K562 (cell line): Measurements from ENCODE around the gene ERAL1. TPM values are rescaled to one million over a fixed set of nuclear protein-coding genes. Genes with fewer than 3 reads are reported as not detected.

Experiments
- BRCA1 ChIP-seq, 2 experiments: fragments of 450-650 bp in 1 of 2; sonication (generic) in 1 of 2; formaldehyde crosslinking in 1 of 2; IDR thresholded peaks; 2 replicates each; pipeline versions ENCODE4 v1.5.0 to v1.6.1; 2017 to 2020; ENCODE audit warnings: mild to moderate bottlenecking in 1 of 2, missing genetic modification reagents in 1 of 2
- CREM ChIP-seq: IDR thresholded peaks from 2 replicates; pipeline ENCODE4 v1.6.1; 2014; ENCODE audit warnings: antibody characterized with exemption, low read depth
- CXXC5 ChIP-seq: fragments of 250-450 bp; sonication (Bioruptor Pico); IDR thresholded peaks from 2 replicates; pipeline ENCODE4 v1.8.0; 2022; ENCODE audit warnings: inconsistent platforms, mild to moderate bottlenecking, moderate library complexity
- ESRRB ChIP-seq: fragments of 250-450 bp; sonication (Bioruptor Pico); IDR thresholded peaks from 2 replicates; pipeline ENCODE4 v1.5.0; 2020; ENCODE audit warnings: mild to moderate bottlenecking, moderate library complexity, borderline replicate concordance
- HCFC1 ChIP-seq: IDR thresholded peaks from 2 replicates; pipeline ENCODE4 v1.6.1; 2012; ENCODE audit warnings: low read depth, low read length, improper control_type of control experiment
- KDM4B ChIP-seq, 2 experiments: fragments of 450-650 bp in 1 of 2; sonication (generic) in 1 of 2; IDR thresholded peaks; 2 replicates each; pipeline ENCODE4 v1.6.1; 2016 to 2017; ENCODE audit warnings: borderline replicate concordance in 2 of 2, antibody characterized with exemption in 1 of 2, low read depth in 1 of 2, mild to moderate bottlenecking in 1 of 2
- KLF1 ChIP-seq: fragments of 450-650 bp; IDR thresholded peaks from 2 replicates; pipeline ENCODE4 v1.6.1; 2016; ENCODE audit warnings: missing genetic modification characterization, missing compliant biosample characterization
- MAZ ChIP-seq, 2 experiments: fragments of 450-650 bp in 1 of 2; sonication (generic) in 1 of 2; formaldehyde crosslinking; IDR thresholded peaks in 1 of 2; conservative IDR thresholded peaks in 1 of 2; 2 replicates each; pipeline versions ENCODE4 v1.4.0 to v1.5.0; 2020; ENCODE audit warnings: mild to moderate bottlenecking in 1 of 2, missing genetic modification reagents in 1 of 2
- RBBP5 ChIP-seq: fragments of 200-600 bp; sonication (generic); IDR thresholded peaks from 2 replicates; pipeline ENCODE4 v1.6.1; 2012; ENCODE audit warnings: borderline replicate concordance, mild to moderate bottlenecking, low read length, control low read depth, inconsistent platforms; ENCODE audit not compliant: insufficient read depth, poor library complexity, severe bottlenecking
- SAFB ChIP-seq: fragments of 200-400 bp; formaldehyde crosslinking; IDR thresholded peaks from 2 replicates; pipeline ENCODE4 v1.6.1; 2017; ENCODE audit warnings: low read depth, low read length, borderline replicate concordance
- SMC3 ChIP-seq: conservative IDR thresholded peaks from 2 replicates; pipeline ENCODE4 v1.6.1; 2011; ENCODE audit warnings: low read depth, low read length, improper control_type of control experiment; ENCODE audit not compliant: insufficient read depth
- ZBTB17 ChIP-seq: fragments of 450-650 bp; formaldehyde crosslinking; IDR thresholded peaks from 2 replicates; pipeline ENCODE4 v1.4.0; 2020; ENCODE audit warnings: mild to moderate bottlenecking
- ZC3H11A ChIP-seq: IDR thresholded peaks from 2 replicates; pipeline ENCODE4 v1.6.1; 2012; ENCODE audit warnings: low read depth, low read length, improper control_type of control experiment
- ZEB2 ChIP-seq: fragments of 450-650 bp; IDR thresholded peaks from 2 replicates; pipeline ENCODE4 v1.6.1; 2016
- ZNF197 ChIP-seq: fragments of 200-800 bp; sonication (Bioruptor generic); IDR thresholded peaks from 2 replicates; pipeline ENCODE4 v1.6.1; 2016; ENCODE audit warnings: low read depth, missing genetic modification characterization, missing compliant biosample characterization
- ZNF75A ChIP-seq: fragments of 450-650 bp; formaldehyde crosslinking; IDR thresholded peaks from 2 replicates; pipeline ENCODE4 v1.4.0; 2020; ENCODE audit warnings: mild to moderate bottlenecking
- polyA plus RNA-seq, 8 experiments: library from polyadenylated mRNA; depleted of rRNA in 4 of 8; stranded (reverse) in 5 of 8; unstranded in 3 of 8; fragments of >200 nt; fragmentation: Nextera tagmentation in 2 of 8; fragmentation: Illumina TruSeq in 1 of 8; extraction: Ambion mirVana in 2 of 8; extraction: Trizol in 1 of 8; gene quantifications; 2 replicates each; pipeline versions ENCODE4 v1.2.1 to v1.2.3, GENCODE V29; 2011 to 2014; ENCODE audit warnings: inconsistent platforms in 1 of 8, missing spikeins in 1 of 8
- total RNA-seq, 7 experiments: library from RNA; depleted of rRNA in 6 of 7; stranded (reverse); fragments of >200 nt in 6 of 7; fragmentation: Illumina TruSeq in 2 of 7; extraction: Trizol in 2 of 7; gene quantifications; 2 replicates each; pipeline versions ENCODE4 v1.2.1 to v1.2.3, GENCODE V29; 2011 to 2021; ENCODE audit warnings: low replicate concordance in 1 of 7
- TF ChIP-seq, protein P1 (sequence below): sonication (generic); formaldehyde crosslinking; IDR thresholded peaks from 2 replicates; pipeline ENCODE4 v1.8.0; 2022; ENCODE audit warnings: mild to moderate bottlenecking, low read depth, missing genetic modification reagents
- TF ChIP-seq, protein P2 (sequence below): fragments of 250-450 bp; sonication (Bioruptor Pico); IDR thresholded peaks from 2 replicates; pipeline ENCODE4 v1.5.0; 2021; ENCODE audit warnings: mild to moderate bottlenecking, moderate library complexity
- TF ChIP-seq, protein P3 (sequence below): sonication (generic); IDR thresholded peaks from 2 replicates; pipeline ENCODE4 v1.6.1; 2016
- TF ChIP-seq, protein P4 (sequence below): fragments of 450-650 bp; IDR thresholded peaks from 2 replicates; pipeline ENCODE4 v1.6.1; 2017; ENCODE audit warnings: antibody characterized with exemption

ERAL1 gene
- total and polyA plus RNA-seq, 9 of the 15 experiments (the other 6 are each of a cell fraction or from before 2014, with no cell fraction given): 37.5 to 351 (median 106) TPM

DNA sequence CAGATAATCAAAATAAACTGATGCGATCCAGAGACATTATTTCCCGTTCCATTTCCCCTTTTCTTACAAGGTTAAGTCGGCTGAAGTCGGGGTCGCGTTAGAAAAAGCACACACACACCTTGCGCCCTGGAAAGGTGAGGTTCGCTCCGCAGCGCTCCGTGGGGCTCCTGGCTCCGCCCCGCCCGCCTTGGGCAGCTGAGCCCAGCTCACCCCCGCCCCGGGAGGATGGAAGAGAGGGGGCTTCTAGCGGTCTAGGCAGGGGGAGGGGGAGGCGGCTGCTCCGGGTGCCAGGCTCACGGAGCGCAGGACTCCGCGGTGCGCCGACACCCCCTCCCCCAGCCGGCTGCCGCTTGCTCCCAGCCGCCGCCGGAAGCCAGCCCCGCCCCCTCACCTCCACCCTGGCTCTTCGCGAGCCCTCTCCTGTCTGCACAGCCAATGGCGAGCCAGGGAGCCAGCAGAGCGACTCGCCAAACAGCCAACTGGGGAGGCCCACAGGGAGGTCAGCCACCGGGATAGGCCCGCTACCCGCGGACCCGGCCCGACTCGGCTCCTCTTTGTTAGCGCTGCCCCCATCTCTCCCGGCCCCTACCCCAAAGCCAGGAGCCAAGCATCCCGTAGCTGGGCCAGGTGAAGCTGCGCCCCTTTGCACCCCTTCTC lies 42.6 kb upstream of the ERAL1 start (continued):
- TF ChIP-seq ZC3H11A: no peak
- TF ChIP-seq CREM: peak; percentile 61; the same call in 1 of the 2 replicates
- TF ChIP-seq, protein P1, sequence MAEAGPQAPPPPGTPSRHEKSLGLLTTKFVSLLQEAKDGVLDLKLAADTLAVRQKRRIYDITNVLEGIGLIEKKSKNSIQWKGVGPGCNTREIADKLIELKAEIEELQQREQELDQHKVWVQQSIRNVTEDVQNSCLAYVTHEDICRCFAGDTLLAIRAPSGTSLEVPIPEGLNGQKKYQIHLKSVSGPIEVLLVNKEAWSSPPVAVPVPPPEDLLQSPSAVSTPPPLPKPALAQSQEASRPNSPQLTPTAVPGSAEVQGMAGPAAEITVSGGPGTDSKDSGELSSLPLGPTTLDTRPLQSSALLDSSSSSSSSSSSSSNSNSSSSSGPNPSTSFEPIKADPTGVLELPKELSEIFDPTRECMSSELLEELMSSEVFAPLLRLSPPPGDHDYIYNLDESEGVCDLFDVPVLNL (CRISPR knock-in tag): no peak
- TF ChIP-seq ZEB2: peak; percentile 89
- no peak for TF ChIP-seq KLF1 (tag)
- TF ChIP-seq, protein P2, sequence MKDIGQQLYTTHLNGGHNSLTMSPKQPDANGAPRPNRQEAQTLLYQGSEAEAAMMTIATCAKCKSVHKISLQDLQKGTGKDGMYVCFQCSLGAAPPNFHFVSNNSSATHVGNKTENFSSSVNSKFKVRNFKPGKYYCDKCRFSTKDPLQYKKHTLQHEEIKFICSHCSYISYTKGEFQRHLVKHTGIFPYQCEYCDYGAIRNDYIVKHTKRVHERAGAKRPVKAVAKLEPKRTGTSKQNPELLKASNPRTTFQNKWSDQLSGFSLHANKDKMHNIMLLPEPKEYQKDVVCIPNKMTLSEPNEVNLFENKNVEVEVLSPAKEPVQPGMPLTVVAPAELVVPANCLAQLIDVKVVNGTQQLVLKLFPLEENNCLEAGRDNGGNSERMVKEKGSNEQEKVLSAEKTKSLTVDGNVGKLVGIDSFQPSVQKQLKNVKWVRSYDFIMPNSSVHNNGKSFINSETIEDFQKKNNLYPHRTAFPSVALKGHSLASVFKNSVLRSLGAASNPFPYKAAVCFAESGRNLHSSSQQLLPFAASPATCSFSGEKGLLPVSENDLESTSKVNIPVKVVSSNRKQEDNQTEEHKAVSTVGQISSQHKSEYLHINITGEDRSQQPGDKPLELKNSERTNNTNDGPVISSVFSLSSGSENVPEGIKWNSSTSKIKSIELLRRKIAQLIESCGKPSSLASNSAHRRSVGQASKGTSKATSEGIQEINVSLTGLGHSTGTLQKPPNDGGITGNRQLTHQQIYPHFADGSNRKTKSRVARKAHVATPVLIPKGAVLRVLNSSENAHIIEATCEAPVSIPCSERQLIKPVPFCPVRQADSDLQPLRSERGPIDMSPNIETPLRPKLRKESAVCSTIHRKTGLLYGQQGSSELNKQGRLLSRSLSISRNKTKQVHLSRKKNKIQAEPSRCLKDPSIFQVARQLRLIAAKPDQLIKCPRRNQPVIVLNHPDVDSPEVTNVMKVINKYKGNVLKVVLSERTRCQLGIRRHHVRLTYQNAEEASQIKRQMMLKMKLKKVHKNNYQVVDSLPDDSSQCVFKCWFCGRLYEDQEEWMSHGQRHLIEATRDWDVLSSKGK: no peak
- TF ChIP-seq BRCA1 (IDR thresholded peaks at IDR 0.05): no peak
- TF ChIP-seq BRCA1 (CRISPR knock-in tag; IDR thresholded peaks at IDR 0.05): no peak
- no peak for TF ChIP-seq SMC3
- TF ChIP-seq RBBP5: peak; percentile 86
- TF ChIP-seq ZNF197: no peak
- no peak for TF ChIP-seq ZNF75A (CRISPR knock-in tag)
- TF ChIP-seq KDM4B (IDR thresholded peaks at IDR 0.05; ENCODE audit: borderline replicate concordance in 2 of 2, low read depth in 1 of 2): peak in 1 of 2 experiments; percentile 82; a peak in 1 of 4 replicates
- TF ChIP-seq ZBTB17 (CRISPR knock-in tag): no peak
- TF ChIP-seq, protein P3, sequence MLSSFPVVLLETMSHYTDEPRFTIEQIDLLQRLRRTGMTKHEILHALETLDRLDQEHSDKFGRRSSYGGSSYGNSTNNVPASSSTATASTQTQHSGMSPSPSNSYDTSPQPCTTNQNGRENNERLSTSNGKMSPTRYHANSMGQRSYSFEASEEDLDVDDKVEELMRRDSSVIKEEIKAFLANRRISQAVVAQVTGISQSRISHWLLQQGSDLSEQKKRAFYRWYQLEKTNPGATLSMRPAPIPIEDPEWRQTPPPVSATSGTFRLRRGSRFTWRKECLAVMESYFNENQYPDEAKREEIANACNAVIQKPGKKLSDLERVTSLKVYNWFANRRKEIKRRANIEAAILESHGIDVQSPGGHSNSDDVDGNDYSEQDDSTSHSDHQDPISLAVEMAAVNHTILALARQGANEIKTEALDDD: no peak
- no peak for TF ChIP-seq HCFC1
- peak; percentile 97 to 99 for TF ChIP-seq MAZ (CRISPR knock-in tag; conservative IDR thresholded peaks at IDR 0.05 in 1 of 2, IDR thresholded peaks at IDR 0.05 in 1 of 2)
- TF ChIP-seq, protein P4, sequence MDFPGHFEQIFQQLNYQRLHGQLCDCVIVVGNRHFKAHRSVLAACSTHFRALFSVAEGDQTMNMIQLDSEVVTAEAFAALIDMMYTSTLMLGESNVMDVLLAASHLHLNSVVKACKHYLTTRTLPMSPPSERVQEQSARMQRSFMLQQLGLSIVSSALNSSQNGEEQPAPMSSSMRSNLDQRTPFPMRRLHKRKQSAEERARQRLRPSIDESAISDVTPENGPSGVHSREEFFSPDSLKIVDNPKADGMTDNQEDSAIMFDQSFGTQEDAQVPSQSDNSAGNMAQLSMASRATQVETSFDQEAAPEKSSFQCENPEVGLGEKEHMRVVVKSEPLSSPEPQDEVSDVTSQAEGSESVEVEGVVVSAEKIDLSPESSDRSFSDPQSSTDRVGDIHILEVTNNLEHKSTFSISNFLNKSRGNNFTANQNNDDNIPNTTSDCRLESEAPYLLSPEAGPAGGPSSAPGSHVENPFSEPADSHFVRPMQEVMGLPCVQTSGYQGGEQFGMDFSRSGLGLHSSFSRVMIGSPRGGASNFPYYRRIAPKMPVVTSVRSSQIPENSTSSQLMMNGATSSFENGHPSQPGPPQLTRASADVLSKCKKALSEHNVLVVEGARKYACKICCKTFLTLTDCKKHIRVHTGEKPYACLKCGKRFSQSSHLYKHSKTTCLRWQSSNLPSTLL: no peak
- TF ChIP-seq SAFB: no peak
- peak; percentile 78 for TF ChIP-seq CXXC5 (CRISPR knock-in tag)
- no peak for TF ChIP-seq ESRRB (CRISPR knock-in tag)
